ENCODE results near the gene BMPR1B.

- no peak for TF ChIP-seq CTCF (IDR thresholded peaks at IDR 0.05)
- no peak for TF ChIP-seq POLR2A (IDR thresholded peaks at IDR 0.05)
These were observed 364.2 kb downstream of the BMPR1B start for GRCh38 chr4:95122001-95122400.

Data from right lobe of liver (tissue), 4 donors.